ENCODE data around the gene BPIFA1. TPM values are rescaled to one million over a fixed set of nuclear protein-coding genes. Genes with fewer than 3 reads are reported as not detected.

BPIFA1 gene
- total RNA-seq, 1 experiment from 2014 or later = not detected

GRCh38 chr20:33267701-33268100 lies 31.9 kb downstream of the BPIFA1 start:
- intact Hi-C loops (cut with micrococcal nuclease) = no loop called here
- POLR2A ChIA-PET = no interaction called here
- no TSS peak for BruUV-seq (replicated peaks)
- no peak overlapping the region for H3K4me3 Mint-ChIP-seq (ENCODE audit: unreplicated experiment)
- CTCF ChIA-PET = no interaction called here
- DNase-seq (ENCODE audit: unreplicated experiment) = no peak
- no peak for TF ChIP-seq CTCF (IDR thresholded peaks at IDR 0.05; ENCODE audit: unreplicated experiment)
- no peak overlapping the region for H3K27ac Mint-ChIP-seq (ENCODE audit: low read depth, unreplicated experiment)
- H3K36me3 Mint-ChIP-seq (ENCODE audit: insufficient read depth, unreplicated experiment) = no peaks in the 10 kb centered on the region
- no peaks in the 10 kb centered on the region for H3K9me3 Mint-ChIP-seq (ENCODE audit: unreplicated experiment)
- no peaks in the 10 kb centered on the region for H3K4me1 Mint-ChIP-seq (ENCODE audit: insufficient read depth, unreplicated experiment)
- H3K27me3 Mint-ChIP-seq (ENCODE audit: insufficient read depth, unreplicated experiment) = peaks cover 62% of the 10 kb centered on the region

GRCh38 chr20:33272155-33272873 lies 36.5 kb downstream of the BPIFA1 start:
- Mint-ChIP-seq H3K27ac (ENCODE audit: low read depth, unreplicated experiment) (no peak overlapping the region), H3K4me1 (ENCODE audit: insufficient read depth, unreplicated experiment) (no peaks in the 10 kb centered on the region), H3K4me3 (ENCODE audit: unreplicated experiment) (no peak overlapping the region), H3K27me3 (ENCODE audit: insufficient read depth, unreplicated experiment) (peaks cover 60% of the 10 kb centered on the region), H3K36me3 (ENCODE audit: insufficient read depth, unreplicated experiment) (no peaks in the 10 kb centered on the region), H3K9me3 (ENCODE audit: unreplicated experiment) (no peaks in the 10 kb centered on the region)
- TF ChIP-seq CTCF (IDR thresholded peaks at IDR 0.05; ENCODE audit: unreplicated experiment) = no peak
- no peak for DNase-seq (ENCODE audit: unreplicated experiment)
- BruUV-seq (replicated peaks) = no TSS peak
- ChIA-PET POLR2A (no interaction called here), CTCF (interaction anchor here (0.7 kb wide), 1 partner anchor 256 kb away, joined by 3 read pairs; no protein-coding TSS in a partner anchor)
- intact Hi-C loops (cut with micrococcal nuclease) = no loop called here

GRCh38 chr20:33273117-33273851 lies 37.5 kb downstream of the BPIFA1 start:
- no peaks in the 10 kb centered on the region for H3K36me3 Mint-ChIP-seq (ENCODE audit: insufficient read depth, unreplicated experiment)
- TF ChIP-seq CTCF (IDR thresholded peaks at IDR 0.05; ENCODE audit: unreplicated experiment) = no peak
- DNase-seq (ENCODE audit: unreplicated experiment) = peak; percentile 14
- ChIA-PET POLR2A (no interaction called here), CTCF (no interaction called here)
- intact Hi-C loops (cut with micrococcal nuclease) = no loop called here
- no TSS peak for BruUV-seq (replicated peaks)
- H3K27ac Mint-ChIP-seq (ENCODE audit: low read depth, unreplicated experiment) = no peak overlapping the region
- H3K4me3 Mint-ChIP-seq (ENCODE audit: unreplicated experiment) = no peak overlapping the region
- H3K9me3 Mint-ChIP-seq (ENCODE audit: unreplicated experiment) = no peaks in the 10 kb centered on the region
- H3K4me1 Mint-ChIP-seq (ENCODE audit: insufficient read depth, unreplicated experiment) = no peaks in the 10 kb centered on the region
- peaks cover 60% of the 10 kb centered on the region for H3K27me3 Mint-ChIP-seq (ENCODE audit: insufficient read depth, unreplicated experiment)

- H3K4me1 Mint-ChIP-seq (ENCODE audit: insufficient read depth, unreplicated experiment) = no peaks in the 10 kb centered on the region
- ChIA-PET CTCF (interaction anchor here (0.8 to 0.9 kb wide), 2 partner anchors 373 to 485 kb away, joined by 3 read pairs; no protein-coding TSS in a partner anchor), POLR2A (no interaction called here)
- no TSS peak for BruUV-seq (replicated peaks)
- DNase-seq (ENCODE audit: unreplicated experiment) = no peak
- H3K27ac Mint-ChIP-seq (ENCODE audit: low read depth, unreplicated experiment) = no peak overlapping the region
- no peaks in the 10 kb centered on the region for H3K9me3 Mint-ChIP-seq (ENCODE audit: unreplicated experiment)
- no peak overlapping the region for H3K4me3 Mint-ChIP-seq (ENCODE audit: unreplicated experiment)
- intact Hi-C loops (cut with micrococcal nuclease) = no loop called here
- no peaks in the 10 kb centered on the region for H3K36me3 Mint-ChIP-seq (ENCODE audit: insufficient read depth, unreplicated experiment)
- TF ChIP-seq CTCF (IDR thresholded peaks at IDR 0.05; ENCODE audit: unreplicated experiment) = no peak
- peaks cover 60% of the 10 kb centered on the region for H3K27me3 Mint-ChIP-seq (ENCODE audit: insufficient read depth, unreplicated experiment)
Observed at GRCh38 chr20:33275215-33275614, 39.4 kb downstream of the BPIFA1 start.
